Retinal pigment epithelial cell (primary cell): ENCODE measurements around the gene CDK5R2.
"Not testable (repeated sequence)": the region's sequence is repeated elsewhere in the genome, so short reads cannot be mapped to it uniquely, and the experiment has no call there.

Experiments
- DNase-seq: peaks from one replicate; pipeline ENCODE4 v3.0.0-alpha.2; 2010; ENCODE audit warnings: low read depth
- H3K4me3 ChIP-seq: 2 replicates; pipeline ENCODE4 v1.5.1; 2011; ENCODE audit warnings: mild to moderate bottlenecking, low read length, control low read depth, moderate library complexity
- TF ChIP-seq, protein P1 (sequence below): conservative IDR thresholded peaks from 2 replicates; pipeline ENCODE4 v1.5.1; 2011; ENCODE audit warnings: low read depth, low read length, control low read depth, inconsistent platforms

CDK5R2 gene

DNA sequence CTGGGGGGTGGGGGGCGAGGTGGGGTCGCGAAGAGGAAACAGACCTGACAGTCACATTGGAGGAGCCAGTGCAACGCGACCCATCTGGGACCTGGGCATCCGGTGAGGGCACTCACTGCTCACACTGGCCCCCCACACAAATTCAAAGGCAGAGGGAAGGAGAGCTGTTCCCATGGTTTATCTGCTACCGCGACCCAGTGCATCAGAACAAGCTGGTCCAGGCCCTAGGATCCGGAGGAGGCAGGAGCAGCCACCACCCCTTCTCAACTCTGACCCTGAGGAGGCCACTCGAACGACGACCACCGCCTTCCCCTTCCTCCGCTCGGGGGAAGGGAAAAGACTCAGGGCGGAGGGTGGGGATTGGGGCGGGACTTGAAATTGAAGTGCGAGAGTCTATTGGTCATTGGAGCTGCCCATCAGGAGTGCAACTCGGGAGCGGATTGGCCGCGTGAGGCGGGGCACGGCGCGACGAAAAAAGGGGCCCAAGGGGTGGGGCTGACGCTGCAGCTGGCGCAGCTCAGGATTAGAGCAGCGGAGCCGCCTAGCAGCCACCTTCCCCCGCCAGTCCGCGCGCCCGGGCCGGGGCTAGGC is at the start of gene CDK5R2:
TSS of gene CDK5R2 (plus strand) at position 526 of the 591 bp plus-strand sequence. CDS start 155 bp downstream, outside the sequence.
- TF ChIP-seq, protein P1, sequence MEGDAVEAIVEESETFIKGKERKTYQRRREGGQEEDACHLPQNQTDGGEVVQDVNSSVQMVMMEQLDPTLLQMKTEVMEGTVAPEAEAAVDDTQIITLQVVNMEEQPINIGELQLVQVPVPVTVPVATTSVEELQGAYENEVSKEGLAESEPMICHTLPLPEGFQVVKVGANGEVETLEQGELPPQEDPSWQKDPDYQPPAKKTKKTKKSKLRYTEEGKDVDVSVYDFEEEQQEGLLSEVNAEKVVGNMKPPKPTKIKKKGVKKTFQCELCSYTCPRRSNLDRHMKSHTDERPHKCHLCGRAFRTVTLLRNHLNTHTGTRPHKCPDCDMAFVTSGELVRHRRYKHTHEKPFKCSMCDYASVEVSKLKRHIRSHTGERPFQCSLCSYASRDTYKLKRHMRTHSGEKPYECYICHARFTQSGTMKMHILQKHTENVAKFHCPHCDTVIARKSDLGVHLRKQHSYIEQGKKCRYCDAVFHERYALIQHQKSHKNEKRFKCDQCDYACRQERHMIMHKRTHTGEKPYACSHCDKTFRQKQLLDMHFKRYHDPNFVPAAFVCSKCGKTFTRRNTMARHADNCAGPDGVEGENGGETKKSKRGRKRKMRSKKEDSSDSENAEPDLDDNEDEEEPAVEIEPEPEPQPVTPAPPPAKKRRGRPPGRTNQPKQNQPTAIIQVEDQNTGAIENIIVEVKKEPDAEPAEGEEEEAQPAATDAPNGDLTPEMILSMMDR, result no peak
- H3K4me3 ChIP-seq, result peak within 1 kb of the TSS; percentile 43
- peak; percentile 39 for DNase-seq

DNA sequence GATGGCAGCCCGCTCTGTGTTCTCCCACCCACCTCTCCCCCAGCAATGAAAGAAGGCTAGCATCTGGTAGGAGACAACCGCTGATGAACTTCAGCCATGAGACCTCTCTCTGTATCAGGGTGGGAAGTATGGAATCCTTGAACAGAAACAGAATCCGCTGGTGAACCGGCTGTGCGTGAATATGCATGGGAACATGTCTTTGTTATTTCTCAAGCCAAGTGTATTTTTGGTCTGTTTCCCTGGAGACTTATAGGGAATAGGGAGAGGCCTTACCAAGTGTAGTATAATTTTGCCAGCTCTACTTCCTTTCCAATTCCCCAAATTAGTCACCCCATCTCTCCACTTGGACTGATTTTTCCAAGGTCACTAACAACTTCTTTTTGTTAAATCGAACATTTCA is 48.7 kb upstream of the CDK5R2 start:
- DNase-seq, result no peak
- no peak overlapping the region for H3K4me3 ChIP-seq
- TF ChIP-seq, protein P1, result no peak

DNA sequence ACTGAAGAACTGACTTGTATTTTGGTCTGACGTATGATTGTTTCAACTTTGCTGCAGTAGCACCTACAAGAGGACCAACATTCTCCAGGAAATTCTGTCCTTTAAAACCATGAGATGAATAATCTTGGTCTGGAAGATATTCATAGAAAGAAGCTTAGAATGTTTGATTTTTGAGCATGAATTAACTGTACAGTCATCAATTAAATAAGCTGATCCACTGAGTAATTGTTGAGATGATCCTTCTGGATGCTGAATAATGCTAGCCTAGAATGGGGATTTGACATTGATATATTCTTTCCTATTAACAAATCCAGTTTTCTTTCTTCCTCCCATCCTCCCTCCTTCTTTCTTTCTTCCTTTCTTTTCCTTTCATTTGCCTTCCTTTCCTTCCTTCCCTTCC is 39.0 kb upstream of the CDK5R2 start:
- no peak overlapping the region for H3K4me3 ChIP-seq
- TF ChIP-seq, protein P1, result no peak
- no peak for DNase-seq

DNA sequence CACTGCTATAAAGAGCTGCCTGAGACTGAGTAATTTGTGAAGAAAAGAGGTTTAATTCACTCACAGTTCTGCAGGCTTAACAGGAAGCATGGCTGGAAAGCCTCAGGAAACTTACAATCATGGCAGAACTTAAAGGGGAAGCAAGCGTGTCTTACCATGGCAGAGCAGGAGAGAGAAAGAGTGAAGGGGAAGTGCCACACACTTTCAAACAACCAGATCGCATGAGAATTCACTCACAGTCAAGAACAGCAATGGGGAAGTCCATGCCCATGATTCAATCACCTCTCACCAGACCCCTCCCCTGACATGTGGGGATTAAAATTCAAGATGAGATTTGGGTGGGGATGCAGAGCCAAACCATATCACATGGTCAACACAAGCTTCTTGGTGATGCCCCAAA is 34.7 kb upstream of the CDK5R2 start:
- no peak overlapping the region for H3K4me3 ChIP-seq
- DNase-seq, result no peak
- TF ChIP-seq, protein P1, result no peak

DNA sequence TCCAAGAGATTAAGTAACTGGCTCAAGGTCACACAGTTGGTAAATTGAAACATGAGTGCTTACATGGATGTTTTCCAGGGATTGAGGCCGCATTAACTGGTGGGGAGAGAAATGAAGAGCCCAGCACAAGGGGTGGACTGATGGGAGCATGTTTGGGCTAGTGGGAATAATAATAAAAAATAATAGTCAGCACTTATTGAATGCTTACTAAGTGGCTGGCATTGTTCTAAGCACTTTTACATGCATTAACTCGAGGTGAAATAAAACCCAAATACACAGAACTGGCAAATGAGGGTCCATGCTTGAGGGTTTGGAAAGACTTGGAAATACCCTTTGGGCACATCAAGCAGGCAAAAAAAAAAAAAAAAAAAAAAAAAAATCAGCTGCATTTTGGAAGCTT is 34.0 kb upstream of the CDK5R2 start:
- H3K4me3 ChIP-seq, result no peak overlapping the region
- DNase-seq, result no peak
- TF ChIP-seq, protein P1, result no peak

DNA sequence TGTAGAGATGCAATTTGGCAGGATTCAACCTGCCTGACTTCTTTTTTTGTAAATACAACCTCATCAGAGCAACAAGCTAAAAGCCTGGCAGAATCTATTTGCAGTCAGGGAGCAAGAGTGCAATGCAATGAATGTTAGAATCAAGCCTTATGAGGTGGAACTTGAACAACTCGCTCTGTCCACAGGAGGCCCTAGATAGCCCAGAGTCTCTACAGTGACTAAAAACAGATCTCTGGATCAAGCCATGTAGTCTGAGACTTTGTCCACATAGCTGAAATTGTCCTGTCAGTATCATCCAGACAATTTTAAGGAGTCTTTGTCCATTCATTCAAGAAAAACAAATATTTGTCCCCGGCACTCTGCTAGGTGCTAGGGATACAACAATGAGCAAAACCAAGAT is 32.0 kb upstream of the CDK5R2 start:
- TF ChIP-seq, protein P1, result no peak
- no peak overlapping the region for H3K4me3 ChIP-seq
- no peak for DNase-seq

DNA sequence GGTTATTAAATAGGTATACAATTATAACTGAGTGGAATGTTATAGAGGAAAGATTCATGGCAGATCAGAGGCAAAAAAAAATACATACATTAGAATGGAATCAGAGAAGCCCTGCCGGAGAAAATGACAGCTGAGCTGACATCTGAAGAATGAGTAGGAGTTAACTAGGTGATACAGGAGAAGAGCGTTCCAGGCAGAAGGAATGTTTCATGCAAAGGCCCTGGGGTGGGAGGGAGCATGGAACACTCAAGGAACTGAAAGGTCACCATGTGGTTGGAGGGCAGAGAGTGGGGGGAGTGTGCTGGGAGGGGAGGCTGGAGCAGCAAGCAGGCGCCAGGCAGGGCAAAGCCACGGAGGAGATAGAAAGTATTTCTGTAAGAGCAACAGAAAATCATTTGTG is 31.6 kb upstream of the CDK5R2 start:
- TF ChIP-seq, protein P1, result no peak
- no peak for DNase-seq
- no peak overlapping the region for H3K4me3 ChIP-seq

DNA sequence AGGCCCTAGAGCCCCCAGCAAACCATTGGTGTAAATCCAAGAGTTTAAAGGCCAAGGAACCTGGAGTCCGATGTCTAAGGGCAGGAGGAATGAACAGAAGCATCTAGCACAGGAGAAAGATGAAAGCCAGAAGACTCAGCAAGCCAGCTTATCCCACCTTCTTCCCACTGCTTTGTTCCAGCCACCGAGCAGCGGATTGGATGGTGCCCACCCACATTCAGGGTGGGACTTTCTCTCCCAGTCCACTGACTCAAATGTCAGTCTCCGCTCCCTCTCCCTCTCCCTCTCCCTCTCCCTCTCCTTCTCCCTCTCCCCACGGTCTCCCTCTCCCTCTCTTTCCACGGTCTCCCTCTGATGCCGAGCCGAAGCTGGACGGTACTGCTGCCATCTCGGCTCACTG is 29.0 kb upstream of the CDK5R2 start:
- DNase-seq, H3K4me3 ChIP-seq: not testable (repeated sequence)

DNA sequence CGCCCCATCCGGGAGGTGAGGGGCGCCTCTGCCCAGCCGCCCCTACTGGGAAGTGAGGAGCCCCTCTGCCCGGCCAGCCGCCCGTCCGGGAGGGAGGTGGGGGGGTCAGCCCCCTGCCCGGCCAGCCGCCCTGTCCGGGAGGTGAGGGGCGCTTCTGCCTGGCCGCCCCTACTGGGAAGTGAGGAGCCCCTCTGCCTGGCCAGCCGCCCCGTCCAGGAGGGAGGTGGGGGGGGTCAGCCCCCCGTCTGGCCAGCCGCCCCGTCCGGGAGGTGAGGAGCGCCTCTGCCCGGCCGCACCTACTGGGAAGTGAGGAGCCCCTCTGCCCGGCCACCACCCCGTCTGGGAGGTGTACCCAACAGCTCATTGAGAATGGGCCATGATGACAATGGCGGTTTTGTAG is 27.7 kb upstream of the CDK5R2 start:
- not testable (repeated sequence) for H3K4me3 ChIP-seq, DNase-seq
